Measurements from ENCODE around the gene GLT1D1.

The GLT1D1 gene

GRCh38 chr12:128940090-128940888 lies 87.0 kb downstream of the GLT1D1 start:
- TF ChIP-seq CSRNP3 (CRISPR knock-in tag; IDR thresholded peaks at IDR 0.05) (no peak), ZNF8 (CRISPR knock-in tag; IDR thresholded peaks at IDR 0.05) (no peak), SNAI2 (CRISPR knock-in tag; IDR thresholded peaks at IDR 0.05) (no peak), OSR1 (CRISPR knock-in tag; IDR thresholded peaks at IDR 0.05) (no peak), ZFP30 (CRISPR knock-in tag; IDR thresholded peaks at IDR 0.05) (no peak), GLIS3 (CRISPR knock-in tag; IDR thresholded peaks at IDR 0.05) (no peak), TOX (CRISPR knock-in tag; IDR thresholded peaks at IDR 0.05; ENCODE audit: borderline replicate concordance) (no peak)
- ATAC-seq = no peak

GRCh38 chr12:128940974-128941373 lies 87.7 kb downstream of the GLT1D1 start:
- ATAC-seq = no peak
- TF ChIP-seq, protein P1, sequence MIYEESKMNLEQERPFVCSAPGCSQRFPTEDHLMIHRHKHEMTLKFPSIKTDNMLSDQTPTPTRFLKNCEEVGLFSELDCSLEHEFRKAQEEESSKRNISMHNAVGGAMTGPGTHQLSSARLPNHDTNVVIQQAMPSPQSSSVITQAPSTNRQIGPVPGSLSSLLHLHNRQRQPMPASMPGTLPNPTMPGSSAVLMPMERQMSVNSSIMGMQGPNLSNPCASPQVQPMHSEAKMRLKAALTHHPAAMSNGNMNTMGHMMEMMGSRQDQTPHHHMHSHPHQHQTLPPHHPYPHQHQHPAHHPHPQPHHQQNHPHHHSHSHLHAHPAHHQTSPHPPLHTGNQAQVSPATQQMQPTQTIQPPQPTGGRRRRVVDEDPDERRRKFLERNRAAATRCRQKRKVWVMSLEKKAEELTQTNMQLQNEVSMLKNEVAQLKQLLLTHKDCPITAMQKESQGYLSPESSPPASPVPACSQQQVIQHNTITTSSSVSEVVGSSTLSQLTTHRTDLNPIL (CRISPR knock-in tag; IDR thresholded peaks at IDR 0.05; ENCODE audit: low read depth) = no peak
- TF ChIP-seq RARB (CRISPR knock-in tag; IDR thresholded peaks at IDR 0.05) = no peak
- TF ChIP-seq GLIS3 (CRISPR knock-in tag; IDR thresholded peaks at IDR 0.05) = no peak
- TF ChIP-seq, protein P2, sequence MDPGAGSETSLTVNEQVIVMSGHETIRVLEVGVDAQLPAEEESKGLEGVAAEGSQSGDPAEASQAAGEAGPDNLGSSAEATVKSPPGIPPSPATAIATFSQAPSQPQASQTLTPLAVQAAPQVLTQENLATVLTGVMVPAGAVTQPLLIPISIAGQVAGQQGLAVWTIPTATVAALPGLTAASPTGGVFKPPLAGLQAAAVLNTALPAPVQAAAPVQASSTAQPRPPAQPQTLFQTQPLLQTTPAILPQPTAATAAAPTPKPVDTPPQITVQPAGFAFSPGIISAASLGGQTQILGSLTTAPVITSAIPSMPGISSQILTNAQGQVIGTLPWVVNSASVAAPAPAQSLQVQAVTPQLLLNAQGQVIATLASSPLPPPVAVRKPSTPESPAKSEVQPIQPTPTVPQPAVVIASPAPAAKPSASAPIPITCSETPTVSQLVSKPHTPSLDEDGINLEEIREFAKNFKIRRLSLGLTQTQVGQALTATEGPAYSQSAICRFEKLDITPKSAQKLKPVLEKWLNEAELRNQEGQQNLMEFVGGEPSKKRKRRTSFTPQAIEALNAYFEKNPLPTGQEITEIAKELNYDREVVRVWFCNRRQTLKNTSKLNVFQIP (CRISPR knock-in tag; IDR thresholded peaks at IDR 0.05; ENCODE audit: borderline replicate concordance, low read depth) = no peak
- TF ChIP-seq, protein P3, sequence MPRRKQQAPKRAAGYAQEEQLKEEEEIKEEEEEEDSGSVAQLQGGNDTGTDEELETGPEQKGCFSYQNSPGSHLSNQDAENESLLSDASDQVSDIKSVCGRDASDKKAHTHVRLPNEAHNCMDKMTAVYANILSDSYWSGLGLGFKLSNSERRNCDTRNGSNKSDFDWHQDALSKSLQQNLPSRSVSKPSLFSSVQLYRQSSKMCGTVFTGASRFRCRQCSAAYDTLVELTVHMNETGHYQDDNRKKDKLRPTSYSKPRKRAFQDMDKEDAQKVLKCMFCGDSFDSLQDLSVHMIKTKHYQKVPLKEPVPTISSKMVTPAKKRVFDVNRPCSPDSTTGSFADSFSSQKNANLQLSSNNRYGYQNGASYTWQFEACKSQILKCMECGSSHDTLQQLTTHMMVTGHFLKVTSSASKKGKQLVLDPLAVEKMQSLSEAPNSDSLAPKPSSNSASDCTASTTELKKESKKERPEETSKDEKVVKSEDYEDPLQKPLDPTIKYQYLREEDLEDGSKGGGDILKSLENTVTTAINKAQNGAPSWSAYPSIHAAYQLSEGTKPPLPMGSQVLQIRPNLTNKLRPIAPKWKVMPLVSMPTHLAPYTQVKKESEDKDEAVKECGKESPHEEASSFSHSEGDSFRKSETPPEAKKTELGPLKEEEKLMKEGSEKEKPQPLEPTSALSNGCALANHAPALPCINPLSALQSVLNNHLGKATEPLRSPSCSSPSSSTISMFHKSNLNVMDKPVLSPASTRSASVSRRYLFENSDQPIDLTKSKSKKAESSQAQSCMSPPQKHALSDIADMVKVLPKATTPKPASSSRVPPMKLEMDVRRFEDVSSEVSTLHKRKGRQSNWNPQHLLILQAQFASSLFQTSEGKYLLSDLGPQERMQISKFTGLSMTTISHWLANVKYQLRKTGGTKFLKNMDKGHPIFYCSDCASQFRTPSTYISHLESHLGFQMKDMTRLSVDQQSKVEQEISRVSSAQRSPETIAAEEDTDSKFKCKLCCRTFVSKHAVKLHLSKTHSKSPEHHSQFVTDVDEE (CRISPR knock-in tag; IDR thresholded peaks at IDR 0.05) = no peak
- TF ChIP-seq CSRNP3 (CRISPR knock-in tag; IDR thresholded peaks at IDR 0.05) = no peak
- no peak for TF ChIP-seq PPARA (CRISPR knock-in tag; IDR thresholded peaks at IDR 0.05; ENCODE audit: borderline replicate concordance)
- no peak for TF ChIP-seq SNAI2 (CRISPR knock-in tag; IDR thresholded peaks at IDR 0.05)
- no peak for TF ChIP-seq ZFP30 (CRISPR knock-in tag; IDR thresholded peaks at IDR 0.05)
- TF ChIP-seq ISL1 (CRISPR knock-in tag; IDR thresholded peaks at IDR 0.05) = no peak
- TF ChIP-seq TCF4 (CRISPR knock-in tag; IDR thresholded peaks at IDR 0.05; ENCODE audit: borderline replicate concordance) = no peak
- TF ChIP-seq ZFP3 (CRISPR knock-in tag; IDR thresholded peaks at IDR 0.05) = no peak

DNA sequence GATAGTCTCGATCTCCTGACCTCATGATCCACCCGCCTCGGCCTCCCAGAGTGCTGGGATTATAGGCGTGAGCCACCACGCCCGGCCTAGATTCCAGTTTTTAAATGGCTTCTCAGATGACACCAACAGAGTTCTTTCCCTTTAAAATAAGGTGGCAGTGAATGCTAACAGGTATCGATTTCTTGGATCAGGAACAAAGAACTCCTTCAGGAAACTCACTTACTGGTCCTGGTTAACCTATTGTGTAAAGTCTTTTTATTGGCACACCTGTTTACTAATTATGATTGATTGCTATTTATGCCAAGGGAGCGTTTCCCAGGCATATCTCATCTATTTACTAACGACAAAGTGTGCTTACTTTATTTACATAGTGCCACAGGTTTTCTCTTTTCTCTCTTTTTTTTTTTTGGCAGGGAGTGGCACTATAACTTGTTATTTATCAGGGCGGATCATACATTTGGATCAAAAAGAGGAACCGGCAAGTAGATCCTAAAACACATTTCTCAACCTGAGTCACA lies 89.7 kb downstream of the GLT1D1 start:
- TF ChIP-seq CSRNP3 (CRISPR knock-in tag; IDR thresholded peaks at IDR 0.05) (no peak), ZNF8 (CRISPR knock-in tag; IDR thresholded peaks at IDR 0.05) (no peak), ARNTL (CRISPR knock-in tag; IDR thresholded peaks at IDR 0.05; ENCODE audit: borderline replicate concordance, low read depth) (no peak), ZFP3 (CRISPR knock-in tag; IDR thresholded peaks at IDR 0.05) (no peak), CSDC2 (CRISPR knock-in tag; IDR thresholded peaks at IDR 0.05) (no peak), ZC3H10 (CRISPR knock-in tag; IDR thresholded peaks at IDR 0.05) (no peak), TOX (CRISPR knock-in tag; IDR thresholded peaks at IDR 0.05; ENCODE audit: borderline replicate concordance) (no peak), ZFP30 (CRISPR knock-in tag; IDR thresholded peaks at IDR 0.05) (no peak), ZNF70 (CRISPR knock-in tag; IDR thresholded peaks at IDR 0.05) (no peak), ESRRG (CRISPR knock-in tag; IDR thresholded peaks at IDR 0.05) (no peak)
- TF ChIP-seq, protein P1 (CRISPR knock-in tag; IDR thresholded peaks at IDR 0.05; ENCODE audit: low read depth) = no peak
- TF ChIP-seq, protein P4, sequence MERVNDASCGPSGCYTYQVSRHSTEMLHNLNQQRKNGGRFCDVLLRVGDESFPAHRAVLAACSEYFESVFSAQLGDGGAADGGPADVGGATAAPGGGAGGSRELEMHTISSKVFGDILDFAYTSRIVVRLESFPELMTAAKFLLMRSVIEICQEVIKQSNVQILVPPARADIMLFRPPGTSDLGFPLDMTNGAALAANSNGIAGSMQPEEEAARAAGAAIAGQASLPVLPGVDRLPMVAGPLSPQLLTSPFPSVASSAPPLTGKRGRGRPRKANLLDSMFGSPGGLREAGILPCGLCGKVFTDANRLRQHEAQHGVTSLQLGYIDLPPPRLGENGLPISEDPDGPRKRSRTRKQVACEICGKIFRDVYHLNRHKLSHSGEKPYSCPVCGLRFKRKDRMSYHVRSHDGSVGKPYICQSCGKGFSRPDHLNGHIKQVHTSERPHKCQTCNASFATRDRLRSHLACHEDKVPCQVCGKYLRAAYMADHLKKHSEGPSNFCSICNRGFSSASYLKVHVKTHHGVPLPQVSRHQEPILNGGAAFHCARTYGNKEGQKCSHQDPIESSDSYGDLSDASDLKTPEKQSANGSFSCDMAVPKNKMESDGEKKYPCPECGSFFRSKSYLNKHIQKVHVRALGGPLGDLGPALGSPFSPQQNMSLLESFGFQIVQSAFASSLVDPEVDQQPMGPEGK (CRISPR knock-in tag; IDR thresholded peaks at IDR 0.05; ENCODE audit: borderline replicate concordance) = no peak
- ATAC-seq = no peak
